D721Med (cell line): ENCODE measurements around the gene FKTN.

Experiments
- DNase-seq: peaks from one replicate; pipeline ENCODE4 v3.0.0; 2011; ENCODE audit warnings: low spot score; ENCODE audit not compliant: insufficient read length
- FAIRE-seq: peaks from 2 replicates; lab custom pipeline; 2011; peaks lifted over from hg19 to GRCh38; lab: Jason Lieb, UNC
- CTCF ChIP-seq: IDR thresholded peaks from 2 replicates; pipeline ENCODE4 v1.5.1; 2012; ENCODE audit warnings: mild to moderate bottlenecking, control low read depth; ENCODE audit not compliant: insufficient read depth; ENCODE audit errors: missing control alignments

FKTN gene

GRCh38 chr9:105679257-105680022 is 121.5 kb downstream of the FKTN start:
- DNase-seq (no peak), FAIRE-seq (no peak)
- no peak for TF ChIP-seq CTCF

GRCh38 chr9:105681313-105681712 is 123.4 kb downstream of the FKTN start:
- FAIRE-seq (no peak), DNase-seq (no peak)
- TF ChIP-seq CTCF, result no peak

GRCh38 chr9:105681724-105682123 is 123.8 kb downstream of the FKTN start:
- FAIRE-seq, result peak; percentile 51
- no peak for TF ChIP-seq CTCF
- no peak for DNase-seq

DNA sequence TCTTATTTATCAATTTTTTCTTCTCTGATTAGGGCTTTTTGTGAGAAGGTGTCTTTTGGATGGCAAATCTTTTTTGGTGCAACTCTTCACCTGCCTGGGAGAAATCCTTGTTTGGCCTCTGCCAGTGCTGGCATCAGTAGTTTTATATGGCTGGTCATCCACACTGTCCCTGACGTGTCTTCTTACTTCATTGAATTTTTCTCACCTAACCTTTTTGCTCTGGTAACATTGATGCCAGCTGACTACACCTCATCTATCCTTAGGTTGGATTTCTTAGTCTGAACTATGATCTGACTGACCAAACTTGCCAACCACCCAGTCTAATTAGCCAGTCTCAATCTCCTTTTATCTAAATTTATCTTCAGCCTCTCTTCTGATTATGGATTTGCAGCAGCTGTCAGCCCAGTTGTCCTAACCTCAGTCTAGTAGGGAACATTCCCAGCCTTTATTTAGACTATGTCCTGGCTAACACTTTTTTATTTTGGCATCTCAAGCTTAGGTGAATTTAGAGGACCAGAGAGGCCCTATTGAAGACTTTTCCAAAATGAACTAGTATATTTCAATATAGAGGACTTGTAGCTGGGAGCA is 125.9 kb downstream of the FKTN start:
- no peak for TF ChIP-seq CTCF
- DNase-seq (no peak), FAIRE-seq (peak; percentile 70)

DNA sequence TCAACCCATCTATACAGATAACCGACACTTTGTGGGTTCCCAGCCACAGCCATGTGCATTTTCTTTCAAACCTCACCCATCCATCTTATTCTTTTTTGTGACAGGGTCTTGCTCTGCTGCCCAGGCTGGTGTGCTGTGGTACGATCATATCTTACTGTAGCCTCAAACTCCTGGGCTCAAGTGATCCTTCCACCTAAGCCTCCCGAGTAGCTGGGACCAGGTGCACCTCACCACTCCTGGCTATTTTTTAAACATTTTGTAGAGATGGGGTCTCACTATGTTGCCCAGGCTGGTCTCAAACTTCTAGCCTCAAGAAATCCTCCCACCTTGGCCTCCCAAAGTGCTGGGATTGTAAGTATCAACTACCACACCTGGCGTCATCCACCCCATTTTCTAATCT is 129.0 kb downstream of the FKTN start:
- DNase-seq, result no peak
- TF ChIP-seq CTCF, result no peak
- no peak for FAIRE-seq
